Stimulated activated CD4-positive, alpha-beta T cell treated with anti-CD3 and anti-CD28 coated beads, Interleukin-12 subunit alpha, Interleukin-12 subunit beta, amount 100 ng/mL, for 4 hours (primary cell): ENCODE results near the gene TBC1D17.

Experiments
- DNase-seq: peaks from one replicate; pipeline ENCODE4 v3.0.0-alpha.2; 2020

Gene TBC1D17

GRCh38 chr19:49895566-49896297 is 18.2 kb downstream of the TBC1D17 start:
- no peak for DNase-seq

- DNase-seq, result peak; percentile 50
These were observed 19.5 kb downstream of the TBC1D17 start, which contains the start of gene IL4I1 for GRCh38 chr19:49896863-49897621. Gene IL4I1, minus strand, starts transcription at chr19:49896887. Its CDS starts 727 bp downstream, at chr19:49896160.

GRCh38 chr19:49904136-49904535 is 26.6 kb downstream of the TBC1D17 start:
- DNase-seq, result no peak

GRCh38 chr19:49906879-49907564 is 29.5 kb downstream of the TBC1D17 start:
- no peak for DNase-seq

- no peak for DNase-seq
These were observed 30.4 kb downstream of the TBC1D17 start for GRCh38 chr19:49907745-49908446.

GRCh38 chr19:49908480-49909420 is 31.2 kb downstream of the TBC1D17 start:
- DNase-seq, result no peak

- DNase-seq, result no peak
These were observed 32.7 kb downstream of the TBC1D17 start for GRCh38 chr19:49910179-49910578.

GRCh38 chr19:49911381-49912145 is 34.1 kb downstream of the TBC1D17 start:
- DNase-seq, result no peak

GRCh38 chr19:49912965-49913685 is 35.6 kb downstream of the TBC1D17 start:
- no peak for DNase-seq

- no peak for DNase-seq
These were observed 36.2 kb downstream of the TBC1D17 start for GRCh38 chr19:49913720-49914119.

- no peak for DNase-seq
These were observed 37.8 kb downstream of the TBC1D17 start for GRCh38 chr19:49915271-49915670.

- DNase-seq, result no peak
These were observed 39.6 kb downstream of the TBC1D17 start for GRCh38 chr19:49916839-49917733.

- DNase-seq, result no peak
These were observed 40.6 kb downstream of the TBC1D17 start for GRCh38 chr19:49918089-49918488.

GRCh38 chr19:49920624-49921363 is 43.3 kb downstream of the TBC1D17 start:
- DNase-seq, result no peak

- no peak for DNase-seq
These were observed 44.6 kb downstream of the TBC1D17 start for GRCh38 chr19:49921871-49922795.

- no peak for DNase-seq
These were observed 45.8 kb downstream of the TBC1D17 start for GRCh38 chr19:49923055-49924003.
